ENCODE data around the gene SLC2A8.

SLC2A8 gene

DNA sequence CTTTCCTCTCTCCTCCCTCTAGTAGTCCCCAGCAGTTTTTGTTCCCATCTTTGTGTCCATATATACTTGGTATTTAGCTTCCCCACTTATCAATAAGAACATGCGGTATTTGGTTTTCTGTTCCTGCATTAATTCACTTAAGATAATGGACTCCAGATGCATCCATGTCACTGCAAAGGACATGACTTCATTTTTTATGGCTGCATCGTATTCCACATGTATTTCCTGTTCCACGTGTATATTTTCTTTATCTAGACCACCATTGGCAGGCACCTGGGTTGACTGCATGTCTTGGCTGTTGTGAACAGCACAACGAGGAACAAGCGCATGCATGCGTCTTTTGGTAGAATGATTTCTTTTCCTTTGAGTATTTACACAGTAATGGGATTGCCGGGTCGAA, 33.4 kb downstream of the SLC2A8 start:
- DNase-seq, result no peak

DNA sequence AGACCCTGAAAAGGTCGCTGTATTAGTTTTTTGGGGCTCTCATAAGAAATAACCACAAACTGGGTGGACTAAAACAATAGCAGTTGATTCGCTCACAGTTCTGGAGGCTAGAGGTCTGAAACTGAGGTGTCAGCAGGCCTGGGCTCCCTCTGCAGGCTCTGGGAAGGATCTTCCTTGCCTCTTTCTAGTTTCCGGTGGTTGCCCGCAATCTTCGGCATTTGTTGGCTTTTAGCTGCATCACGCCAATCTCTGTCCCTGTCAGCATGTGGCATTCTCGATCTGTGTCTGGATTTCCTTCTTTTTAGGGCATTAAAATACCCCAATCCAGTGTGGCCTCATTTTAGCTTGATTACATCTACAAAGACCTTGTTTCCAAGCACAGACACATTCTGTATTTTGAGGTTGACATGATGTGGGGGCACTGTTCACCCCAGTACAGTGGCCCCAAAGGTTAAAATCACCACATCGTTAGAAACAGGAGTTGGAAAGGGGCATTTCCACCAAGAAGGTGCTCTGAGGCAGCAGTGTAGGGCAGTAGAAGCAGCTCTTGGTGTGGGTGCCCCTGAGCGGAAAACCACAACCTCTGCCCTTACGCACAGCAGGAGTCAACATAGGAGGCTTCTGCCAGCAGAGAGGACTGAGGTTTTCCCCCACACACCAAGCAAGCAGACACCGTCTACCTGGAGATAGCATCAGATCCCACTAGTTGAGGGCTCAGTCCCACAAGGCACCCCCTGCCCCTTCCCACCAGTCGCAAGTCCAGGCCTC, 40.7 kb downstream of the SLC2A8 start:
- no peak for DNase-seq

GRCh38 chr9:127438394-127438793, 41.4 kb downstream of the SLC2A8 start:
- DNase-seq, result no peak

DNA sequence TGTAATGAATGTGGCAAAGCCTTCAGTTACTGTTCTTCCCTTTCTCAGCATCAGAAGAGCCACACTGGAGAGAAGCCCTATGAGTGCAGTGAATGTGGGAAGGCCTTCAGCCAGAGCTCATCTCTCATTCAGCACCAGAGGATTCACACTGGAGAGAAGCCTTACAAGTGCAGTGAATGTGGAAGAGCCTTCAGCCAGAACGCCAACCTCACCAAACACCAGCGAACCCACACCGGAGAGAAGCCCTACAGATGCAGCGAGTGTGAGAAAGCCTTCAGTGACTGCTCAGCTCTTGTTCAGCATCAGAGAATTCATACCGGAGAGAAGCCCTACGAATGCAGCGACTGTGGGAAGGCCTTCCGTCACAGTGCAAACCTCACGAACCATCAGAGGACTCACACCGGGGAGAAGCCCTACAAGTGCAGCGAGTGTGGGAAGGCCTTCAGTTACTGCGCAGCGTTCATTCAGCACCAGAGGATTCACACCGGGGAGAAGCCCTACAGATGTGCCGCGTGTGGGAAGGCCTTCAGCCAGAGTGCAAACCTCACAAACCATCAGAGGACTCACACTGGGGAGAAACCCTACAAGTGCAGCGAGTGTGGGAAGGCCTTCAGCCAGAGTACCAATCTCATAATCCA, 47.4 kb downstream of the SLC2A8 start:
- DNase-seq, result no peak

GRCh38 chr9:127444921-127445850, 48.2 kb downstream of the SLC2A8 start:
- no peak for DNase-seq

DNA sequence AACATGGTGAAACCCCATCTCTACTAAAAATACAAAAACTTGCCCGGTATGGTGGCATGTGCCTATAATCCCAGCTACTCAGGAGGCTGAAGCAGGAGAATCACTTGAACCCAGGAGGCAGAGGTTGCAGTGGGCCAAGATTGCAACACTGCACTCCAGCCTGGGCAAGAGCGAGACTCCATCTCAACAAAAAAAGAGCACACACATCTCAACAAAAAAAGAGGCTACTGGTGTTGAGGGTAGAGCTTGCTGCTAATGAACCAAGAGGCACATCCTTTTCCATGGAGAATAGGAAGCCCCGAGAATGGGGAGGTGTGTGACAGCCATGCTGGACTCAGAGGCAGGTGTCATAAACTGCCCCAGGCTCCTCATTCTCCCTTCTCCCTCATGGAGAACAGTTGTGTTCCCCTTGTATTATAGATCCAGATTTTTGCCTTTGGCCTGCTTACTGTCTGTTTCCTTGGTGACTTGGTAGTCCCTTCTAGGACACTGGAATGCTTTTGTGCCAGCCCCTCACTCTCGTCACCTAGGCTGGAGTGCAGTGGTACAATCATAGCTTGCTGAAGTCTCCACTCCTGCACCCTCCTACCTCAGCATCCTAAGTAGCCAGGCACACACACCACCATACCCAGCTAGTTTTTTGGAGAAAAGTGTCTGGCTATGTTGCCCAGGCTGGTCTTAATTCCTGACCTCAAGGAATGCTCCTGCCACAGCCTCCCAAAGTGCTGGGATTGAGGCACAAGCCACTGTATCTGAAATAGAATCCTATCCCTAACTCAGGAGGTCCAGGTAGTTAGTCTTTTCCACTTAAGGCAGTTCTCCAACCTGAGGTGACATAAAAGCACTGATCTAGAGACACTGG, 49.1 kb downstream of the SLC2A8 start:
- no peak for DNase-seq

- DNase-seq, result no peak
Observed at GRCh38 chr9:127446713-127447415, 49.9 kb downstream of the SLC2A8 start.

GRCh38 chr9:127447416-127448111, 50.6 kb downstream of the SLC2A8 start:
- DNase-seq, result no peak

DNA sequence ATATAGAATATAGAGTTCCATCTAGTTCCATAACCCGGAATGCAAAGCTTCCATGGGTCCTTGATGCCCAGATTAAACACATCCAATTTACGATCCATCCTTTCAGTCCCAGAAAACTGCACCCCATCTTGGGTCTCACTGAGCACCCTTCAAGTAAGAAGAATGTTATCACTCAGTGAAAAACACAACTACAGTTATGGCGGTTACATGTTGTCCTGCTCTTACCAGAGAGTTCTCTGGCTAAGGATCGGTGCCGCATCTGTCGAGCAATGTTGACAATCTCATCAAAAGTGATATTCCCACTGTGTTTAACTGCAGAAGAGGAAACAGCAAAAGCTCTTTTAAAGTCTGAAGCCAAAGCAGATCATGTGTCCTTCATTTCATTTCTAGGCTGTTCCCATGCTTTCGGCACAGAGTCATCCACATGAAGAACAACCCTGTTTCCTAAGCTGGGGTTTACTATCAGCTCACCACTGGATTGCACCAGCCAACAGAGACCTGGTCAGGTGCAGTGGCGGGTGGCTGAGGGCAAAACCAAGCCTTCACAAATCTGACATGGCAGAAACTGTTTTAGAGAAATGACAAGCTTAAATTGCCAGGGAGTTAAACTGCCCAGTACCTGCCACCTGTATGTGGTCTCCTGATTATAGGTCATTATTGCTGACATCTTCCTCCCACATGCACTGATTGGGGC, 51.3 kb downstream of the SLC2A8 start:
- DNase-seq, result no peak

GRCh38 chr9:127449332-127449966, 52.5 kb downstream of the SLC2A8 start:
- no peak for DNase-seq

DNA sequence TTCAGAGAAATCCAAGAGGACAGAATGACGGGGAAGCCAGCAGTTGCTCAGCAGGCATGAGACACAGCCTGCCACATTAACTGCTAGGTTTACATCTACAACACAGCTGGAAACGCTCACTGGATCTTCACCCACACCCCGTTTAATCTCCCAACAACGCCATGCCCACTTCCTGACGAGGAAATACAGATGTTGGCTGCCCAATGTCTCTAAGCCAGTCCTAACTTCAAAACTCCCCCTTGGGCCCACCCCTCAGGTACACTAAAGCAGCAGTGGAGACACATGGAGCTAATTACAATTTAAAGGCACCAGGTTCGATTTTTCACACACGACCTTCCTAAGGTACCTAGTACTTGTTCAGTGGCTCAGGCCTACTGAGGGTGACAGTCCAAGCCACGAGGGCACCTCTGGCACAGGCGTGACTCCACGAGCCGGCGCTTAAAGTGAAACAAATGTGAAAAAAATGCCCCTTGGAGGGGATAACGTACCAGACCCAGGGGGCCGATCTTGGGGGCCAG, 53.3 kb downstream of the SLC2A8 start:
- peak in 1 of 51 donors; percentile 49 for DNase-seq

- peak; percentile 57 to 97 (median 92) for DNase-seq
Observed at GRCh38 chr9:127450830-127451607, 54.0 kb downstream of the SLC2A8 start, which contains the start of the genes LRSAM1 and RPL12. Gene LRSAM1, plus strand, starts transcription at chr9:127451510. Its CDS starts 3,018 bp downstream, at chr9:127454528. Gene RPL12, minus strand, starts transcription at chr9:127451406. Its CDS starts 89 bp downstream, at chr9:127451317.

DNA sequence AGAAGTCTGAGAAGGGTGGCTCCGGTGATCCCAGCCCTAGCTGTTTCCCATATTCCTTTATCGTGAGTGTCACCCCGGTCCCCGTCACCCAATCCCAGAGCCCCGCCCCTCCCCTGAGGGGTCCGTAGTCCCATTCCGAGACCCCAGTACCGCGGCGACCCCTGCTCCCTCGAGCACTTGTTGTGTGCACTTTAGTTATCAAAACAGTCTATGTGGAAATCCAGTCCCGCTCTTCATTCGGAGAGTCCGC, 54.6 kb downstream of the SLC2A8 start:
- DNase-seq, result no peak

- DNase-seq, result peak in 33 of 51 donors; percentile 15 to 56 (median 38)
Observed at GRCh38 chr9:127451858-127452656, 55.1 kb downstream of the SLC2A8 start.

- no peak for DNase-seq
Observed at GRCh38 chr9:127452691-127453090, 55.7 kb downstream of the SLC2A8 start.

DNA sequence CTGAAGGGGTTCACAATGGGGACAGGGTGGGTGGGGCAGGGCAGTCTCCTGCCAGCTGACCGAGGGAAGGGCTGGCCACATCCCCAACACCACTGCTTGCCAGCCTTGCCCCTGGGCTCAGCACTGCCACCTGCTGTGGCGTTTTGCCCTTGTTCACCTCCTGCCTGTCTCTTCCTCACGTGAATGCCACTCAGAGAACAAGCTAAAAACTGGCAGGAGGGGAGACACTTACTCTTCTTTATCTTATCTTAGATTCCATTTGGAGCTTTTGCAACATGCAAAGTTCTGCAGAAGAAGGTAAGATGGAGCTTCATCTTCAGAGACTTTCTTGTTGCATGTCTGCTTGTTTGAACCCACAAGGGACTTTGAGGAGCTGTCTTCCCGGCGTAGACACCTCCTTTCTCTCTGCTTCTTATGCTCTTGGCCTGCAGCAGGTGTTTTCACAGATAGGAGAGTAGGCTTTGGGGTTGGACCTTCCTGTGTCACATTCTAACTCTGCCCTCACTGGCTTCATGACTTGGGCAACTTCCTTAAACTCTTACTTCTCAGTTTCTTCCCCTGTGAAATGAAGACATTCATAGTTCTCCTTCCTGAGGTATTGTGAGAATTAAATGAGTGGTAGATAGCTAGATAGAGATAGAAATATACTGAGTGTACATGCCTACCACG, 58.5 kb downstream of the SLC2A8 start:
- peak in 10 of 51 donors; percentile 3 to 28 (median 14) for DNase-seq

Data from hypothalamus (tissue), 51 donors.